H1 (cell line): ENCODE results near the gene UCMA. TPM values are rescaled to one million over a fixed set of nuclear protein-coding genes. Genes with fewer than 3 reads are reported as not detected.

Experiments used
- CTCF ChIA-PET: fragments of 300-600 bp; sonication (Branson Sonifier 250); formaldehyde crosslinking; loops from one replicate; lab custom pipeline; 2021; ENCODE audit not compliant: partially characterized antibody; lab: Charles Lee
- POLR2A ChIA-PET: fragments of 300-600 bp; sonication (Branson Sonifier 250); formaldehyde crosslinking; loops from one replicate; lab custom pipeline; 2021; ENCODE audit warnings: inconsistent platforms; ENCODE audit not compliant: partially characterized antibody; lab: Charles Lee
- DNase-seq, 2 experiments: peaks; one replicate each; pipeline versions ENCODE4 v3.0.0 to v3.0.0-alpha.2; 2010 to 2022; ENCODE audit warnings: low spot score in 2 of 2, low read depth in 1 of 2, mixed read lengths in 1 of 2
- FAIRE-seq: peaks from 2 replicates; lab custom pipeline; 2011; peaks lifted over from hg19 to GRCh38; lab: Jason Lieb, UNC
- H2AFZ ChIP-seq: 2 replicates; pipeline ENCODE4 v1.8.1; 2012; ENCODE audit warnings: low read length, inconsistent platforms
- H2AK5ac ChIP-seq: 2 replicates; pipeline ENCODE4 v1.6.1; 2013; ENCODE audit warnings: low read depth, low read length
- H2BK120ac ChIP-seq: replicated peaks from 2 replicates; pipeline ENCODE3; 2013; ENCODE audit warnings: low read depth, low read length, inconsistent platforms
- H2BK12ac ChIP-seq: 2 replicates; pipeline ENCODE4 v1.6.1; 2013; ENCODE audit warnings: low read depth, low read length
- H2BK15ac ChIP-seq: 2 replicates; pipeline ENCODE4 v1.6.1; 2013; ENCODE audit warnings: low read length
- H2BK20ac ChIP-seq: 2 replicates; pipeline ENCODE4 v1.6.1; 2013; ENCODE audit warnings: low read length
- H2BK5ac ChIP-seq: 2 replicates; pipeline ENCODE4 v1.6.1; 2013; ENCODE audit warnings: low read depth, low read length
- H3K14ac ChIP-seq: 2 replicates; pipeline ENCODE4 v1.6.1; 2013; ENCODE audit warnings: inconsistent platforms; ENCODE audit not compliant: insufficient read length
- H3K18ac ChIP-seq: 2 replicates; pipeline ENCODE4 v1.6.1; 2013; ENCODE audit warnings: low read length; ENCODE audit errors: extremely low read depth
- H3K23ac ChIP-seq: 2 replicates; pipeline ENCODE4 v1.6.1; 2013; ENCODE audit warnings: inconsistent platforms; ENCODE audit not compliant: insufficient read length
- H3K23me2 ChIP-seq: 2 replicates; pipeline ENCODE4 v1.6.1; 2013; ENCODE audit warnings: low read depth, low read length
- H3K27ac ChIP-seq: 2 replicates; pipeline ENCODE4 v1.6.1; 2011; ENCODE audit warnings: low read depth, low read length, inconsistent platforms
- H3K27me3 ChIP-seq, 4 experiments: replicated peaks in 1 of 4; 1 replicate in 1 of 4; 2 replicates in 3 of 4; pipeline versions ENCODE4 v1.6.1 to v1.8.1; 2011 to 2013; ENCODE audit warnings: low read length in 3 of 4, mild to moderate bottlenecking in 3 of 4, inconsistent platforms in 2 of 4, mixed read lengths in 2 of 4, moderate library complexity in 1 of 4; ENCODE audit not compliant: control insufficient read depth in 3 of 4, insufficient read depth in 3 of 4; ENCODE audit errors: extremely low read depth in 1 of 4
- H3K36me3 ChIP-seq, 4 experiments: 2 replicates each; pipeline versions ENCODE4 v1.6.1 to v1.8.1; 2011 to 2013; ENCODE audit warnings: mild to moderate bottlenecking in 4 of 4, low read length in 3 of 4, moderate library complexity in 2 of 4, control low read depth in 1 of 4, inconsistent platforms in 1 of 4; ENCODE audit not compliant: insufficient read depth in 4 of 4, control insufficient read depth in 2 of 4
- H3K4ac ChIP-seq: replicated peaks from 2 replicates; pipeline ENCODE3; 2013; ENCODE audit warnings: low read length, low read depth, mixed read lengths, inconsistent platforms; ENCODE audit not compliant: insufficient read length
- H3K4me1 ChIP-seq, 4 experiments: replicated peaks in 1 of 4; 1 replicate in 1 of 4; 2 replicates in 3 of 4; pipeline versions ENCODE4 v1.6.1 to v1.8.1; 2011 to 2013; ENCODE audit warnings: low read length in 3 of 4, inconsistent platforms in 2 of 4, mixed read lengths in 1 of 4; ENCODE audit not compliant: insufficient read depth in 4 of 4, control insufficient read depth in 3 of 4
- H3K4me2 ChIP-seq, 2 experiments: 2 replicates each; pipeline versions ENCODE4 v1.6.1 to v1.8.1; 2011 to 2013; ENCODE audit warnings: low read depth in 2 of 2, low read length in 2 of 2, control low read depth in 1 of 2, inconsistent platforms in 1 of 2, mild to moderate bottlenecking in 1 of 2; ENCODE audit not compliant: insufficient read depth in 1 of 2
- H3K4me3 ChIP-seq, 4 experiments: fragments of 200-600, 300-600 bp in 1 of 4; sonication (generic), shearing (Covaris generic), sonication (Bioruptor Twin) in 1 of 4; 2 replicates each; pipeline versions ENCODE4 v1.5.1 to v1.8.1; 2011 to 2016; ENCODE audit warnings: low read length in 4 of 4, low read depth in 3 of 4, control low read depth in 2 of 4, inconsistent platforms in 2 of 4, mild to moderate bottlenecking in 2 of 4, mixed read lengths in 1 of 4, moderate library complexity in 1 of 4; ENCODE audit not compliant: insufficient read depth in 2 of 4; ENCODE audit errors: extremely low read depth in 1 of 4
- H3K56ac ChIP-seq: replicated peaks from 2 replicates; pipeline ENCODE3; 2013; ENCODE audit warnings: low read depth, mild to moderate bottlenecking, mixed read lengths, low read length, inconsistent platforms; ENCODE audit not compliant: insufficient read length
- H3K79me1 ChIP-seq: 2 replicates; pipeline ENCODE4 v1.6.1; 2013; ENCODE audit warnings: low read depth, low read length, control low read depth
- H3K79me2 ChIP-seq, 2 experiments: 2 replicates each; pipeline versions ENCODE4 v1.6.1 to v1.8.1; 2012 to 2013; ENCODE audit warnings: low read length in 2 of 2, mild to moderate bottlenecking in 2 of 2, inconsistent platforms in 1 of 2; ENCODE audit not compliant: insufficient read depth in 2 of 2, control insufficient read depth in 1 of 2
- H3K9ac ChIP-seq, 4 experiments: replicated peaks in 1 of 4; 1 replicate in 1 of 4; 2 replicates in 3 of 4; pipeline versions ENCODE4 v1.6.1 to v1.8.1; 2011 to 2013; ENCODE audit warnings: low read depth in 3 of 4, low read length in 3 of 4, control low read depth in 2 of 4, mild to moderate bottlenecking in 2 of 4, moderate library complexity in 2 of 4, inconsistent platforms in 1 of 4; ENCODE audit errors: extremely low read depth in 1 of 4
- H3K9me3 ChIP-seq, 2 experiments: 2 replicates each; pipeline versions ENCODE4 v1.6.1 to v1.8.1; 2012 to 2013; ENCODE audit warnings: mild to moderate bottlenecking in 2 of 2, moderate library complexity in 2 of 2, control low read depth in 1 of 2, inconsistent platforms in 1 of 2, low read depth in 1 of 2, low read length in 1 of 2, mixed read lengths in 1 of 2; ENCODE audit not compliant: insufficient read depth in 2 of 2
- H4K20me1 ChIP-seq, 2 experiments: replicated peaks in 1 of 2; 2 replicates each; pipeline versions ENCODE3 to v1.8.1; 2011 to 2013; ENCODE audit warnings: inconsistent platforms in 2 of 2, low read length in 2 of 2, mild to moderate bottlenecking in 1 of 2; ENCODE audit not compliant: insufficient read depth in 2 of 2, control insufficient read depth in 1 of 2
- H4K5ac ChIP-seq: 2 replicates; pipeline ENCODE4 v1.6.1; 2013; ENCODE audit warnings: low read length, low read depth, mixed read lengths, inconsistent platforms; ENCODE audit not compliant: insufficient read length
- H4K8ac ChIP-seq: 2 replicates; pipeline ENCODE4 v1.8.0; 2013; ENCODE audit warnings: mild to moderate bottlenecking, moderate library complexity, low read length, inconsistent platforms; ENCODE audit not compliant: insufficient read depth; ENCODE audit errors: extremely low read depth
- H4K91ac ChIP-seq: replicated peaks from 2 replicates; pipeline ENCODE3; 2013; ENCODE audit warnings: low read length, mixed read lengths, inconsistent platforms; ENCODE audit not compliant: insufficient read length
- BACH1 ChIP-seq: IDR thresholded peaks from 2 replicates; pipeline ENCODE4 v1.6.1; 2012; ENCODE audit warnings: low read length, improper control_type of control experiment
- CTBP2 ChIP-seq: IDR thresholded peaks from 2 replicates; pipeline ENCODE4 v1.7.0; 2011; ENCODE audit warnings: borderline replicate concordance, mild to moderate bottlenecking, moderate library complexity, mixed read lengths, low read length; ENCODE audit not compliant: insufficient read depth, insufficient read length
- EGR1 ChIP-seq: IDR thresholded peaks from 2 replicates; pipeline ENCODE4 v1.6.1; 2011; ENCODE audit warnings: low read depth, low read length, borderline replicate concordance
- HDAC2 ChIP-seq, 2 experiments: fragments of 300-600 bp in 1 of 2; sonication (generic) in 1 of 2; IDR thresholded peaks; 2 replicates each; pipeline ENCODE4 v1.6.1; 2011 to 2012; ENCODE audit warnings: low read depth in 2 of 2, low read length in 2 of 2, mild to moderate bottlenecking in 2 of 2, moderate library complexity in 2 of 2, borderline replicate concordance in 1 of 2, inconsistent platforms in 1 of 2
- KDM5A ChIP-seq: fragments of 200-600 bp; IDR thresholded peaks from 2 replicates; pipeline ENCODE4 v1.7.1; 2012; ENCODE audit warnings: mild to moderate bottlenecking, low read length, inconsistent platforms, mixed read lengths
- MAFK ChIP-seq: IDR thresholded peaks from 2 replicates; pipeline ENCODE4 v1.6.1; 2012; ENCODE audit warnings: low read depth, mild to moderate bottlenecking, improper control_type of control experiment, low read length
- RBBP5 ChIP-seq: IDR thresholded peaks from 2 replicates; pipeline ENCODE4 v1.7.1; 2012; ENCODE audit warnings: low read depth, mild to moderate bottlenecking, inconsistent platforms, low read length, moderate library complexity, borderline replicate concordance
- RFX5 ChIP-seq: IDR thresholded peaks from 2 replicates; pipeline ENCODE4 v1.6.1; 2011; ENCODE audit warnings: low read depth, low read length, improper control_type of control experiment, borderline replicate concordance
- RXRA ChIP-seq: IDR thresholded peaks from 2 replicates; pipeline ENCODE4 v1.6.1; 2011; ENCODE audit warnings: low read depth, mild to moderate bottlenecking, low read length, moderate library complexity; ENCODE audit not compliant: insufficient read depth
- SP2 ChIP-seq: IDR thresholded peaks from 2 replicates; pipeline ENCODE4 v1.6.1; 2012; ENCODE audit warnings: mild to moderate bottlenecking, low read length, inconsistent platforms
- WGBS, 2 experiments: shearing (Covaris generic) in 1 of 2; methylation state at CpG; one replicate each; pipeline versions ENCODE4 v1.1.6 to v1.1.7; 2013 to 2015; ENCODE audit warnings: low lambda C conversion rate in 2 of 2, mixed read lengths in 2 of 2, inconsistent platforms in 1 of 2, low coverage in 1 of 2, missing lambda C conversion rate in 1 of 2; ENCODE audit not compliant: insufficient replicate concordance in 2 of 2, insufficient coverage in 1 of 2, insufficient read length in 1 of 2; ENCODE audit errors: extremely low coverage in 1 of 2, missing lambda C conversion rate in 1 of 2; 5-methylcytosine and 5-hydroxymethylcytosine counted together
- polyA plus RNA-seq, 7 experiments: library from polyadenylated mRNA; depleted of rRNA in 3 of 7; stranded (reverse) in 5 of 7; unstranded in 2 of 7; fragments of >200 nt in 5 of 7; fragments of 200-250 nt in 2 of 7; gene quantifications; 1 replicate in 5 of 7; 2 replicates in 1 of 7; 4 replicates in 1 of 7; pipeline versions ENCODE4 v1.2.1 to v1.2.3, GENCODE V29; 2011 to 2013; ENCODE audit warnings: missing spikeins in 2 of 7, mixed read lengths in 2 of 7
- total RNA-seq: library from RNA; stranded (reverse); fragmentation: NEBNext Ultra II Directional; extraction: Animal tissue kit (Norgen Biotek cat#: 25700); gene quantifications from 2 replicates; pipeline ENCODE4 v1.2.1, GENCODE V29; 2021
- TF ChIP-seq, protein P1 (sequence below), 3 experiments: IDR thresholded peaks; 1 replicate in 2 of 3; 2 replicates in 1 of 3; pipeline versions ENCODE4 v1.5.1 to v1.6.1; 2011; ENCODE audit warnings: low read length in 3 of 3, mild to moderate bottlenecking in 3 of 3, inconsistent platforms in 2 of 3, low read depth in 1 of 3, moderate library complexity in 1 of 3; ENCODE audit not compliant: insufficient read depth in 1 of 3; ENCODE audit errors: control extremely low read depth in 1 of 3

The UCMA gene
- total and polyA plus RNA-seq, 2 of the 8 experiments (the other 6 are each of a cell fraction or from before 2014, with no cell fraction given): 1.2 to 4.6 TPM

DNA sequence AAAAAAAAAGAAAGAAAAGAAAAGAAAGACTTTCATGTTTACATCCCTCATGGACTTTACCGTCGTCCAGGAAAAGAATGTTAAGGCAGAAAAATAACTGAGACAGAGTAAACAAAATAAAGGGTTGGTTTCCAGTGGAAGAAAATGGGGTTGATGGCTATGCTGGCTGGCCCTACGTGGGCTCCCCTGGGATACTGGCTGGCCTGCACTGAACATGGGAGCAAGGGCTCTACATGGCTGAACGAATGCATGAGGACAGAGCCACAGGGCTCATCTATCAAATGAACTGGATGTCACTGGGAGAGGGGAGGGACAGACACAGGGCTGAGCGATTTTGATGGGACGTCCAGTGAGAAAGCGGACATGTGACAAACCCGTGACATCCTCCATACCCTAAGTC lies 2.5 kb upstream of the UCMA start:
- Histone ChIP-seq H4K20me1 (no peaks in the 10 kb centered on the region), H3K79me1 (no peaks in the 10 kb centered on the region), H3K4me3 (no peak overlapping the region), H3K56ac (no peak overlapping the region), H4K5ac (no peak overlapping the region), H3K4me1 (peaks cover 4 to 16% (median 10%) of the 10 kb centered on the region in 4 experiments), H3K14ac (no peak overlapping the region), H3K27ac (no peak overlapping the region), H3K4ac (no peak overlapping the region), H3K18ac (no peak overlapping the region), H2BK12ac (no peak overlapping the region), H2AK5ac (no peak overlapping the region), H2BK5ac (no peak overlapping the region), H2BK120ac (no peak overlapping the region), H4K8ac (no peak overlapping the region), H3K79me2 (no peaks in the 10 kb centered on the region), H3K4me2 (no peak overlapping the region), H3K9ac (no peak overlapping the region), H2BK15ac (no peak overlapping the region), H3K23me2 (peaks cover 2% of the 10 kb centered on the region; the same call in 1 of the 2 replicates), H2BK20ac (no peak overlapping the region), H3K36me3 (no peaks in the 10 kb centered on the region), H3K27me3 (no peaks in the 10 kb centered on the region), H2AFZ (no peak overlapping the region), H3K9me3 (no peaks in the 10 kb centered on the region), H3K23ac (no peak overlapping the region), H4K91ac (no peak overlapping the region)
- FAIRE-seq: no peak
- 93% methylated on average over 8 of the region's 8 CpGs; no CpG with 5 or more reads in 1 of the 2 experiments for whole genome bisulfite sequencing, 2 experiments
- DNase-seq: no peak
- ChIA-PET POLR2A (no interaction called here), CTCF (interaction anchor here (1.0 kb wide), 1 partner anchor 30 kb away, joined by 3 read pairs; no protein-coding TSS in a partner anchor)
- TF ChIP-seq SP2 (no peak), BACH1 (no peak), RFX5 (no peak), EGR1 (no peak), CTBP2 (no peak), HDAC2 (IDR thresholded peaks at IDR 0.05; ENCODE audit: borderline replicate concordance in 1 of 2, low read depth in 2 of 2, low read length in 2 of 2) (no peak), MAFK (no peak), RXRA (no peak), KDM5A (no peak), RBBP5 (no peak)
- TF ChIP-seq, protein P1, sequence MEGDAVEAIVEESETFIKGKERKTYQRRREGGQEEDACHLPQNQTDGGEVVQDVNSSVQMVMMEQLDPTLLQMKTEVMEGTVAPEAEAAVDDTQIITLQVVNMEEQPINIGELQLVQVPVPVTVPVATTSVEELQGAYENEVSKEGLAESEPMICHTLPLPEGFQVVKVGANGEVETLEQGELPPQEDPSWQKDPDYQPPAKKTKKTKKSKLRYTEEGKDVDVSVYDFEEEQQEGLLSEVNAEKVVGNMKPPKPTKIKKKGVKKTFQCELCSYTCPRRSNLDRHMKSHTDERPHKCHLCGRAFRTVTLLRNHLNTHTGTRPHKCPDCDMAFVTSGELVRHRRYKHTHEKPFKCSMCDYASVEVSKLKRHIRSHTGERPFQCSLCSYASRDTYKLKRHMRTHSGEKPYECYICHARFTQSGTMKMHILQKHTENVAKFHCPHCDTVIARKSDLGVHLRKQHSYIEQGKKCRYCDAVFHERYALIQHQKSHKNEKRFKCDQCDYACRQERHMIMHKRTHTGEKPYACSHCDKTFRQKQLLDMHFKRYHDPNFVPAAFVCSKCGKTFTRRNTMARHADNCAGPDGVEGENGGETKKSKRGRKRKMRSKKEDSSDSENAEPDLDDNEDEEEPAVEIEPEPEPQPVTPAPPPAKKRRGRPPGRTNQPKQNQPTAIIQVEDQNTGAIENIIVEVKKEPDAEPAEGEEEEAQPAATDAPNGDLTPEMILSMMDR (IDR thresholded peaks at IDR 0.05; ENCODE audit: control extremely low read depth in 1 of 3, insufficient read depth in 1 of 3, low read depth in 1 of 3, low read length in 3 of 3): no peak
